ENCODE measurements around the gene BMERB1. TPM values are rescaled to one million over a fixed set of nuclear protein-coding genes. Genes with fewer than 3 reads are reported as not detected.

The BMERB1 gene
- total and polyA plus RNA-seq, 9 of the 15 experiments (the other 6 are each of a cell fraction or from before 2014, with no cell fraction given) = 0.29 to 2.9 (median 0.94) TPM

GRCh38 chr16:15509051-15509592 lies 74.7 kb downstream of the BMERB1 start (continued):
- TF ChIP-seq CHAMP1 (IDR thresholded peaks at IDR 0.05) (no peak), ZFP36 (IDR thresholded peaks at IDR 0.05; ENCODE audit: low read depth, low read length, partially characterized antibody) (peak; percentile 57), CC2D1A (IDR thresholded peaks at IDR 0.05) (no peak)

GRCh38 chr16:15509593-15510535 lies 75.5 kb downstream of the BMERB1 start:
- CTCF ChIA-PET (ENCODE audit: low intra/inter-chr PET ratio) = no interaction called here
- in situ Hi-C loops (cut with MboI) (no loop called here), intact Hi-C loops (cut with micrococcal nuclease) (no loop called here)
- Histone ChIP-seq H3K9me1 (ENCODE audit: control insufficient read depth, insufficient read depth, low read length) (no peaks in the 10 kb centered on the region), H4K20me1 (replicated peaks; ENCODE audit: control insufficient read depth, insufficient read depth, low read length) (no peaks in the 10 kb centered on the region), H3K4me3 (no peak overlapping the region), H2AFZ (ENCODE audit: low read depth, low read length) (0 out of 2 replicates have a peak overlapping the region, but pooled peaks have one; percentile 16), H3K27me3 (ENCODE audit: control insufficient read depth in 2 of 2, insufficient read depth in 2 of 2, low read length in 2 of 2) (no peaks in the 10 kb centered on the region), H3K9me3 (replicated peaks; ENCODE audit: control insufficient read depth, insufficient read depth, low read depth, low read length) (no peaks in the 10 kb centered on the region), H3K27ac (ENCODE audit: extremely low read depth, low read depth, low read length) (no peak overlapping the region), H3K4me2 (ENCODE audit: insufficient read depth, low read length) (peak overlapping the region; percentile 13; the same call in 1 of the 2 replicates), H3K79me2 (ENCODE audit: control insufficient read depth, insufficient read depth, low read length) (no peaks in the 10 kb centered on the region), H3K36me3 (ENCODE audit: control insufficient read depth, insufficient read depth, low read length) (no peaks in the 10 kb centered on the region), H3K9ac (ENCODE audit: insufficient read depth in 1 of 2, low read depth in 2 of 2, low read length in 2 of 2) (no peak overlapping the region), H3K4me1 (replicated peaks in 1 of 2; ENCODE audit: control insufficient read depth in 2 of 2, insufficient read depth in 2 of 2, low read length in 2 of 2) (peaks cover 6 to 15% of the 10 kb centered on the region in 2 experiments; a peak in 3 of 5 replicates)
- POLR2A ChIA-PET = interaction anchor here (3.4 kb wide), 1 partner anchor 11 kb away, joined by 20 read pairs; no protein-coding TSS in a partner anchor
- ATAC-seq (peak; percentile 25; the same call in 1 of the 3 replicates), DNase-seq (ENCODE audit: extremely low read depth in 1 of 4, low spot score in 3 of 4) (no peak), FAIRE-seq (no peak)
- no TSS peak for BruUV-seq (replicated peaks)
- 65% methylated on average over 19 of the region's 19 CpGs for WGBS (ENCODE audit: insufficient coverage, low coverage, missing lambda C conversion rate)
- TF ChIP-seq ZBED1 (IDR thresholded peaks at IDR 0.05) (no peak), CREM (IDR thresholded peaks at IDR 0.05; ENCODE audit: low read depth) (peak; percentile 0; the same call in 1 of the 2 replicates), CTCF (IDR thresholded peaks at IDR 0.05 in 2 of 3, conservative IDR thresholded peaks at IDR 0.05 in 1 of 3; ENCODE audit: insufficient read depth in 2 of 3, low read depth in 1 of 3, low read length in 3 of 3) (peak in 1 of 3 experiments; percentile 14; a peak in 1 of 6 replicates), SRF (CRISPR knock-in tag; IDR thresholded peaks at IDR 0.05) (0 out of 4 replicates have a peak, but pooled peaks of 1 of the 2 experiments have one; percentile 29)

Measured in K562 (cell line).